Body of pancreas (tissue), 4 donors: ENCODE measurements around the gene AHCYL1. TPM values are rescaled to one million over a fixed set of nuclear protein-coding genes. Genes with fewer than 3 reads are reported as not detected.

Source experiments
- ATAC-seq: fragments of 150-250 bp; one replicate; pipeline ENCODE4 v1.9.1; 2016
- DNase-seq, 4 donors: peaks; one replicate each; pipeline ENCODE4 v3.0.0-alpha.2; 2019
- H3K27ac ChIP-seq, 4 donors: fragments of 200-600 bp; sonication (generic); 1 replicate in 3 of 4; 2 replicates in 1 of 4; pipeline versions ENCODE4 v1.5.1 to v1.6.1; 2016 to 2019; ENCODE audit warnings: mild to moderate bottlenecking in 1 of 4, mixed read lengths in 1 of 4, moderate library complexity in 1 of 4
- H3K27me3 ChIP-seq, 2 donors: fragments of 200-600 bp; sonication (generic); one replicate each; pipeline ENCODE4 v1.6.0; 2016; ENCODE audit warnings: mild to moderate bottlenecking in 1 of 2
- H3K36me3 ChIP-seq, 2 donors: fragments of 200-600 bp; sonication (generic); replicated peaks in 1 of 2; 2 replicates each; pipeline ENCODE4 v1.5.1; 2016; ENCODE audit warnings: low read depth in 2 of 2; ENCODE audit not compliant: insufficient read depth in 1 of 2
- H3K4me1 ChIP-seq: fragments of 200-600 bp; sonication (generic); one replicate; pipeline ENCODE4 v1.6.0; 2016
- H3K4me3 ChIP-seq, 2 donors: fragments of 200-600 bp; sonication (generic); 1 replicate in 1 of 2; 2 replicates in 1 of 2; pipeline ENCODE4 v1.5.1; 2016 to 2019
- H3K9me3 ChIP-seq, 3 donors: fragments of 200-600 bp; sonication (generic); 1 replicate in 2 of 3; 2 replicates in 1 of 3; pipeline ENCODE4 v1.5.1; 2016
- POLR2A ChIP-seq, 3 donors: fragments of 450-650 bp; IDR thresholded peaks; one replicate each; pipeline ENCODE4 v1.6.1; 2016; ENCODE audit warnings: antibody characterized with exemption in 3 of 3, mild to moderate bottlenecking in 2 of 3
- WGBS, 2 donors: methylation state at CpG; one replicate each; pipeline ENCODE4 v1.1.5; 2017; 5-methylcytosine and 5-hydroxymethylcytosine counted together
- intact Hi-C: fragments of 100-400 bp; cut with DNase I; formaldehyde crosslinking; loops from one replicate; pipeline ENCODE4 v1.15.1; 2023
- total RNA-seq, 2 donors: library from RNA; depleted of rRNA; stranded (reverse); fragments of >200 nt; gene quantifications; one replicate each; pipeline ENCODE4 v1.1.0, GENCODE V29; 2016
- TF ChIP-seq, protein P1 (sequence below), 7 experiments: fragments of 450-650 bp in 4 of 7; fragments of 200-600 bp in 3 of 7; sonication (generic) in 3 of 7; IDR thresholded peaks; one replicate each; pipeline ENCODE4 v1.5.1; 2016 to 2019; ENCODE audit warnings: antibody characterized with exemption in 7 of 7

The AHCYL1 gene
- total RNA-seq, 2 donors from 2014 or later = 38.4 to 61.6 TPM

DNA sequence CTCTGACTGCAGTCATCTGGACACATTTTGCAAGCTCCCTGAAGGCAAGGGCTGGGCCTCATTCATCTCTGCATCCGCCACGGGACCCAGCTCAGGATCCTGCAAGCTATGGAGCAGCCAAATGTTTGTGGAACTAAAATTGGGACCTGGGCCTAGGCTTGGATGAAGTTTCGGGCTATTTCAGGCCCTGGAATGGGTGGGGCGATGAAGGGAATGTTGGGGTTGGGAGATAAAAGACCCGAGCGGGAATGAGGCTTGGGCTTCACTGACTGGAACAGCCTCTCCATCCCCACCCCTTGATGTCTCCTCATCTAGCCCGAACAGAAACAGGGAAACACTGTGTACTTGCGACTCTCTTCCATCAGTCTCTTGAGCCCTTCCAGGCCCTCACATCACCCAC lies 7.3 kb upstream of the AHCYL1 start:
- Histone ChIP-seq H3K36me3 (no peaks in the 10 kb centered on the region), H3K4me1 (peaks cover 16% of the 10 kb centered on the region), H3K4me3 (no peak overlapping the region), H3K27me3 (no peaks in the 10 kb centered on the region), H3K9me3 (no peaks in the 10 kb centered on the region), H3K27ac (no peak overlapping the region)
- intact Hi-C loops = loop anchor here (10.0 kb wide), 1 partner anchor 52 kb away; no protein-coding TSS in a partner anchor
- TF ChIP-seq, protein P1, sequence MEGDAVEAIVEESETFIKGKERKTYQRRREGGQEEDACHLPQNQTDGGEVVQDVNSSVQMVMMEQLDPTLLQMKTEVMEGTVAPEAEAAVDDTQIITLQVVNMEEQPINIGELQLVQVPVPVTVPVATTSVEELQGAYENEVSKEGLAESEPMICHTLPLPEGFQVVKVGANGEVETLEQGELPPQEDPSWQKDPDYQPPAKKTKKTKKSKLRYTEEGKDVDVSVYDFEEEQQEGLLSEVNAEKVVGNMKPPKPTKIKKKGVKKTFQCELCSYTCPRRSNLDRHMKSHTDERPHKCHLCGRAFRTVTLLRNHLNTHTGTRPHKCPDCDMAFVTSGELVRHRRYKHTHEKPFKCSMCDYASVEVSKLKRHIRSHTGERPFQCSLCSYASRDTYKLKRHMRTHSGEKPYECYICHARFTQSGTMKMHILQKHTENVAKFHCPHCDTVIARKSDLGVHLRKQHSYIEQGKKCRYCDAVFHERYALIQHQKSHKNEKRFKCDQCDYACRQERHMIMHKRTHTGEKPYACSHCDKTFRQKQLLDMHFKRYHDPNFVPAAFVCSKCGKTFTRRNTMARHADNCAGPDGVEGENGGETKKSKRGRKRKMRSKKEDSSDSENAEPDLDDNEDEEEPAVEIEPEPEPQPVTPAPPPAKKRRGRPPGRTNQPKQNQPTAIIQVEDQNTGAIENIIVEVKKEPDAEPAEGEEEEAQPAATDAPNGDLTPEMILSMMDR (IDR thresholded peaks at IDR 0.05) = no peak
- TF ChIP-seq POLR2A (IDR thresholded peaks at IDR 0.05) = no peak
- no peak for ATAC-seq
- no peak for DNase-seq
- 87 to 88% methylated on average over 8 of the region's 8 CpGs for WGBS, 2 donors

DNA sequence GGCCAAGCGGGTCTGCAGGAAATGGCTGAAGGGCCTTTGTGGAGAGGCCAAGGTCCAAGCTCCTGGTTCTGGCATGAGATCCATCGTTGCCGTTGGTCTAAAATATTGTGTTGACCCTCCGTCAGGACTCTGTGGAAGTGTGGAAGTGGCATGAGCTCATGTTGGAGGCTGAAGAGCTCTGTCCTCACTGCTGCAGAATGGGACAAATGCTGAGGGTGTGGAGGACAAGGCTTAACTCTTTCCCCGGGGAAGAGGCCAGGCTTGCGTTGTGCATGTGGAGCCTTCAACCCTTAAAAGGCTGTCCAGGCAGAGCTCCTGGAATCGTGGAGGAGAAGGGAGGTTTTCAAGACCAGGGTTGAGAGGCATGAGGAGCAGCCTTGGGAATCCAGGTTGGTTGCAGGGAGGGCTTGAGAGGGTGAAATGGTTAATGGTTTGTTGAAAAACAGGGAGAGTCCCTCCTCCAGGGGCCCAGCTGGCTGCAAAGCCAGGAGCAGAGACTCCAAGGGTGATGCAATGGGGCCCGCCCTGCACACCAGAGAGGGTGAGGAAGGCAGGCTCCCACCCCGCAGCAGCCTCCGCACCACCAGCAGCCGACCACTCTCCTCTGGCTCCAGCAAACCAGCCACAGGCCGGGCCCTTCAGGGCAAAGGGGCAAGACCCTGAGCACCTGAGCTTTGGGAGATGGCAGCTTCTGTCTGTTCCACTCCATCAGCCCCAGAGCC lies 6.7 kb upstream of the AHCYL1 start:
- H3K4me3 ChIP-seq = no peak overlapping the region
- no peaks in the 10 kb centered on the region for H3K27me3 ChIP-seq
- no peaks in the 10 kb centered on the region for H3K36me3 ChIP-seq
- no peak overlapping the region for H3K27ac ChIP-seq
- ATAC-seq = no peak
- WGBS, 2 donors = 83 to 88% methylated on average over 7 to 12 of the region's 12 CpGs
- intact Hi-C loops = loop anchor here (10.0 kb wide), 1 partner anchor 53 kb away; no protein-coding TSS in a partner anchor
- TF ChIP-seq POLR2A (IDR thresholded peaks at IDR 0.05) = no peak
- TF ChIP-seq, protein P1 (IDR thresholded peaks at IDR 0.05) = no peak
- DNase-seq = no peak
- peaks cover 16% of the 10 kb centered on the region for H3K4me1 ChIP-seq
- H3K9me3 ChIP-seq = no peaks in the 10 kb centered on the region

DNA sequence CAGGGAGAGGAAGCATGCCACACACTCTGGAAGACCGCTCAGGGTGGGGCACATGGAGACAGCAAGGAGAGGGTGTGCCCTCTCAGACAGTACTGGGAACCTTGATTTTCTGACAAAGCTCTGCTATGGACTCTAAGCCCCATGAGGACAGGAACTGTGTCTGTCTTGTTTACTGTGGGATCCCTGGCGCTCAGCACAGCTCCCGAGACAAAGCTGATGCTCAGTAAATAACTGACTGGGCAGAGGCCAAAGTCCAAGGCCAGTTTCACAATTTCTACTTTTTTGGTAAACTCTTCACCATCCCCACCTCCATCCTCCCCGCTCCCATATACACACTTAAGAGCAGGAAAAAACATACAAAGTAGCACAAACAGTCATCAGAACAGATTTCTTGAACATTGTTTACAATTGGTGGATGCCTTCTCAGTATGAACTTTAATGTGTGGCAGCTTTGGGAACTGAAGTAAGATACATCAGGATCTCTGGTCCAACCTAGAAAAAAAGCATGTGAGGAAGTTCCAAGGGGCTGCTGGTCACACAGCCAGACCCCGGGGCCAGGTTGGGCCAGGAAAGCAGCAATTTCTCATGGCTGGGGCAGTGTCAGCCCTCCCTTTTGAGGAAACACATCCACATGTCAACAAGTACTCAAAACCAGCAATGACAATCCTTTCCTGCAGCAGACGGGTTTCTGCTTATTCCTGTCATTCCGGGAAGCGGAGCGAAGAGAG lies 5.6 kb upstream of the AHCYL1 start:
- WGBS, 2 donors = 70 to 74% methylated on average over 8 to 9 of the region's 9 CpGs
- no peak for TF ChIP-seq POLR2A (IDR thresholded peaks at IDR 0.05)
- TF ChIP-seq, protein P1 (IDR thresholded peaks at IDR 0.05) = no peak
- Histone ChIP-seq H3K9me3 (no peaks in the 10 kb centered on the region), H3K36me3 (no peaks in the 10 kb centered on the region), H3K4me3 (no peak overlapping the region), H3K27me3 (no peaks in the 10 kb centered on the region), H3K4me1 (peaks cover 18% of the 10 kb centered on the region), H3K27ac (no peak overlapping the region)
- intact Hi-C loops = loop anchor here (10.0 kb wide), 1 partner anchor 54 kb away; no protein-coding TSS in a partner anchor
- DNase-seq (no peak), ATAC-seq (no peak)

DNA sequence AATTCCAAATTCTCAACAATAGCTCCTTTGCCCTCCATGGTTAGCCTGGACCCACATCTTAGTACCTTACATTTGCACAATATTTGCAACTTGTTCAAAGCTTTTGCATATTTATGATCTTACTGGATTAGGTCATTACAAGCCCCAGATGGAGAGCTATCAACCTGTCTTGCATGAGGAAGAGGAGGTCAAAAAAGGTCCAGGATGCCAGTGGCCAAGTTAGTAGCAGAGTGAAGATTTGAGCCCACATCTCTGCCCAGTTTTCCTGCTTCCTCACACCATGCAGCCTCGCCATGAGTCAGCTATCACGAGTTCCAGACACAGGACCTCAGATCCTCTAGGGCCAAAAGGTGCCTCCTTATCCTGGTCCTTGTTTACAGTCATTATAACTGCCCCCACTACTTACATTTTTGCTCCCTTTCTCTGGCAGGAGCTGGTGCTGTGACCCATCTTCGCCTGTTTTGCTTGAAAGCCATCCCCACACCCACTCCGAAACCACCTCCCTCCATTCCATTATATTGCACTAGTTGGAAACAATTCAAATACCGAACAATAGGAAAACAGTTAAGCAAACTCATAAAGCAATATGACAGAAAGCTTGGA lies 5.0 kb upstream of the AHCYL1 start:
- no peaks in the 10 kb centered on the region for H3K9me3 ChIP-seq
- no peaks in the 10 kb centered on the region for H3K27me3 ChIP-seq
- peaks cover 22% of the 10 kb centered on the region for H3K4me1 ChIP-seq
- H3K4me3 ChIP-seq = no peak overlapping the region
- no peaks in the 10 kb centered on the region for H3K36me3 ChIP-seq
- intact Hi-C loops = loop anchor here (5.0 to 10.0 kb wide), 3 partner anchors 55 to 345 kb away; no protein-coding TSS in a partner anchor
- no peak overlapping the region for H3K27ac ChIP-seq
- no peak for ATAC-seq
- WGBS, 2 donors = 28 to 54% methylated on average over 5 of the region's 5 CpGs
- TF ChIP-seq, protein P1 (IDR thresholded peaks at IDR 0.05) = no peak
- TF ChIP-seq POLR2A (IDR thresholded peaks at IDR 0.05) = no peak
- DNase-seq = no peak
